NCI-H69 (cell line): ENCODE results near the gene MYO16.
A peak's percentile ranks its signal among the peaks of the same experiment; 100 is the strongest.
"Not testable (repeated sequence)": the region's sequence is repeated elsewhere in the genome, so short reads cannot be mapped to it uniquely, and the experiment has no call there.

Source experiments
- DNase-seq: peaks from one replicate; lab custom pipeline; 2025; lab: John Stamatoyannopoulos, UW

The MYO16 gene

DNA sequence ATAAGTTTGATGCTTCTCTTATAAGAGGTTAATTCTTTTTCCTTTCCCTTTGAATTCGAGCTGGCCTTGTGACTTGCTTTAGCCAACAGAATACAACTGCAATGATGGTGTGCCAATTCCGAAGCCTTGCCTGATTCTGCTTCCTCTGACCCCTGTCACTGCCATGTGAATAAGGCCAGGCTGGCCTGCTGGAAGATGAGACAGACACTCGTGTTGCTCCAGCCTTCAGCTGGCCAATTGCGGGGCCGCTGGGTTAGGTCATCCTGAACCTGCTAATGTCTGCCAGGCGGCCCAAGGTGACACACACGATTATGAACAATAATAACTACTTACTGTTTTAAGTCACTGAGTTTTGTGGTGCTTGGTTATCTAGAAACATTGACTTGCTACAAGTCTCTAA lies 352.0 kb downstream of the MYO16 start:
- no peak for DNase-seq

GRCh38 chr13:108983273-108983672 lies 353.9 kb downstream of the MYO16 start:
- DNase-seq = no peak

GRCh38 chr13:108984251-108984920 lies 355.0 kb downstream of the MYO16 start:
- no peak for DNase-seq

DNA sequence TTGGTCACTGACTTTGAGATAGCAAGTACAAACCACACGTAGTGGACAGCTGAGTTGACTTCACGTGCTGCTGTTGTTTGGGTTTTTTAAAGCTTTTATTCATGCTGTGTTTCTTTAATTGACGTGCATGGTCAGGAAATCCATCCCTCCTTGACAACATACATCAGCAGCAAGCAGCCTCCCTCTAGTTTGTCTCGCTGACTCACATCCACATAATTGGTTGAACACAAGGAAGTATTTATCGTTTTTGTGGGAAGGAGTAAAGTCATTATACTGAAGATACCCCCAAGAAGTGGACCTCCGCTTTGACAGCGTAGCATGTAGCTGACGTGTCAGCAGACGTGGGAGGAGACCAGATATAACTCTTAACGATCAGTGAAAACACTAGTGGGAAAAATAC lies 355.8 kb downstream of the MYO16 start:
- no peak for DNase-seq

GRCh38 chr13:108987517-108987916 lies 358.1 kb downstream of the MYO16 start:
- DNase-seq = peak; percentile 13

DNA sequence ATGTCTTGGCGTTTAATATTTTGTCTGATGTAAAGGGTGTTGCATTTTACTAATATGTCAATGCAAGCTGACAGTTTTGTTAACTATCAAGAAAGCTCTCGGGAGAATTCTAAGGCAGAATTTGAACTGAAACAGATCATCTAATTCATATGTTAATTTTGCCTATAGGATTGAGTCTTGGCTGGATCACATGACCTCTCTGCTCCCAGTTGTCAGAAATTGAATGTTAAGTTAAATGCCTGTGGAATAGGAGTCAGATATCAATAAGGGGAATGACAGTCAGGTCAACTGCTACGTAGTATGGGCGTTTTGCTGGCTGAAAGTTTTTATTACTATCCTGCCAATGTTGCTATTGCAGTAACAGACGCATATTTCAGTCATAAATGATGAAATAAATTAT lies 358.5 kb downstream of the MYO16 start:
- no peak for DNase-seq

- not testable (repeated sequence) for DNase-seq
Observed at GRCh38 chr13:108991416-108991815, 362.0 kb downstream of the MYO16 start.

DNA sequence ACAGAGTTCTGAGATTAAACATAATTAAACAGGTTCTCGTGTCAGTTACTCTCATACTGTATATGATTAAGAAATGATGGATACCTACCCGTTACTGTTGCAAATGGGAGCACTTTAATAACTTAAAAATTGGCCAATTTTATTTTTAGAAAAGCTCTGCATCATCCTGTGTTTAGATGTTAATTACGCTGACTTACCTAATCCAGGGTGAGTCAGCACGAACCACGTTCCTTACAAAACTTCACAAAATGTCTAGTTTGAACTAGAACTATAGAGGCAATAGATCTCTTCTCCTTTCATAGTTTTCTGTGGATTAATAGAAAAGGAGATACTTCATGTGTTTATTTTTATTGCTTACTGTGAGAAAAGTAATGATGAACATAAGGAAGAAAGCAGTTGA lies 363.9 kb downstream of the MYO16 start:
- no peak for DNase-seq

DNA sequence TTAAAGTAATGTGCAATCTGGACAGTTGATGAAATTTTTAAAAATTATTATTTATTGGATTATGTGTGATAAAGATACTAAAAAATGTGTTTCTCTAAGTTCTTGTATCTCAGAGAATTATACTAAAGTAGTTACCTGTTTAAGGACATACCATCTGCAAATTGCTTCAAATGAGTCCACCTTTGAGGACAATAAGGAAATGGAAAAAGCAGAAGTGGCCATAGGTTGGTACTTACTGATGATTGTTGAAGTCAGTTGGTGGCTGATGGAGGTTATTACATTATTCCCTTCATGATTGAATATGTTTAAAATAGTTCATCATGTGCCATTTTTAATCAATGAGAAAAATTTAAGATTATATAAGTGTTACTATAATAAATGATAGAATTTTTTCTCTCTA lies 367.0 kb downstream of the MYO16 start:
- no peak for DNase-seq

GRCh38 chr13:109000207-109000606 lies 370.8 kb downstream of the MYO16 start:
- no peak for DNase-seq

DNA sequence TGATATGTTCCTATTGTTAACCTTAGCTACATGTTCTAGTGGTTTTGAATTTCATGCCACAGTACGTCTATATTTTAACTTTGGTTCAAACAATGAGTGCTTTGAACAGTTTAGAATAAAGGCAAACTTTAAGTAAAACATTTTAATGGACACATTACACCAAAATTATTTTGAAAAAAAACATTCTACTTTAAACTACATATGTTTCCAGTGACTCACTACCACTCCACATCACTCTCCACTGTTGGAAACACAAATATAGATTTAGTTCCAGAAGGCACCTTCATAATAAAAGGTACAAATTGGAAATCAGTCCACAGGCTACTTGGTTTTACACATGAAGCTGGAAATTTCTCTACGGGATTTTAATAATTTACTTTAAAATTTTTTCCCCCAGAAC lies 373.5 kb downstream of the MYO16 start:
- no peak for DNase-seq

GRCh38 chr13:109007946-109008345 lies 378.5 kb downstream of the MYO16 start:
- no peak for DNase-seq

DNA sequence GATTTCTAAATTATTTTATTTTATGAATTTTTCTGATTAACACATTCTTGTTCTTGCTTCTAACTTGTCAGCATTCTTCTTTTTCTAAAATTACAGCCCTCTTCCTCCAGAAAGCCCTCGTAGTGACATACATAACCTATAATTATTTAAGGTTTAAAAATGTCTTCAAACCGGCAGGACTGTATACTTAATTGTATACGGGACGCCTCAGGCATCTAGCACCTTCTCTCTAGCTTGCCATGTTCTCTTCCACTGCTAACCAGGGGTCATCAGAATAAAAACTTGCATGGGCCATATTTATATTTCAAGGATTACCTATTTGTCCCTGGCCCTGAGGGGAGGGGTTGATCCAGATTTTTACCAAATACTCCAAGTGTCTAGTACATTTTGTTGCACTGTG lies 380.3 kb downstream of the MYO16 start:
- DNase-seq = no peak

- no peak for DNase-seq
Observed at GRCh38 chr13:109010912-109011311, 381.5 kb downstream of the MYO16 start.

DNA sequence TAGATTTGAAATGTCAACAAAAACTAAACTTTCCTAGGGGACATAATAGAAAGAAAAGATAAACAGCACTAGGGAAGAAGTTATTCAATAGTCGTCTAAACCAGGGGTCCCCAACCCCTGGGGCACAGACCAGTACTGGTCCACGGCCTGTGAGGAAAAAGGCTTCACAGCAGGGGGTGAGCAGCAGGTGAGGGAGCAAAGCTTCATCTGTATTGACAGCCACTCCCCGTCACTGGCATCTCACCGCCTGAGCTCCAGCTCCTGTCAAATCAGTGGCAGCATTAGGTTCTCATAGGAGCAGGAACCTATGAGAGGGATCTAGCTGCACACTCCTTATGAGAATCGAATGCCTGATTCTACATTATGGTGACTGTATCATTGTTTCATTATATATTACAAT lies 382.7 kb downstream of the MYO16 start:
- DNase-seq = no peak

DNA sequence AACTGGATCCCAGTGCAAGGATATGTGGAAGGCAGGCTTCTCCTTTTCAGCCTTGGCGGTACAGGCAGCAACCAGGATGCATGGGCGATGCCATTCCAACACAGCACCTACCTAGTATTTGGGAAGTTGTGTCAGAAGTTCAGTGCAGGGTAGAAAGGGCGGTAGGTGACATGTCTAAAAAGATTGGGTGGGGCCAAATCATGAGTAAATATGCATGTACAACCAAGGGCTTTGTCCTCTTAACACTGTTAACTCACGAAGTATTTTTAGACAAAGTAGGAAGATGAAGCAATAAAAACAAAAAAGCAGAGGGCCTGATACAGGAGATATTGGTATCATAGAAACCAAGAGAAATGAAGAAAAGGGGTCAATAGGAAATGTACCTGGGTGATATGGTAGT lies 392.1 kb downstream of the MYO16 start:
- DNase-seq = no peak

GRCh38 chr13:109024611-109025010 lies 395.2 kb downstream of the MYO16 start:
- DNase-seq = no peak

DNA sequence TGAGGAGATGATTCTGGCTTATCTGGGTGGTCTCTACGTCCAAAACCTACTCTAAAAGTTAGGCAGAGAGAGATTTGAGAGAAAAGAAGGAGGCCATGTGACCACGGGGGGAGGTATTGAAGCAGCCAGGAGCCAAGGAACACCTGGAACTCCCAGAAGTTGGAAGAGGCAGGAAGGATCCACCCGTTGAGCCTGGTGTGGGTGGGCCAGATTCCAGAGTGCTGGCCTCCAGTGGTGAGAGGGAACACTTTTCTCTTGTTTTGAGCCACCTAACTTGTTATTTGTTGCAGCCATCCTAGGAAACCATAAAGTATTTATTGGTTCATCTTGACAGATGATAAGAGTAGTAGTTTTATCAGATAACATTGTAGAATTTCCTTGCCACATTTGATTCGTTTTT lies 396.9 kb downstream of the MYO16 start:
- no peak for DNase-seq

DNA sequence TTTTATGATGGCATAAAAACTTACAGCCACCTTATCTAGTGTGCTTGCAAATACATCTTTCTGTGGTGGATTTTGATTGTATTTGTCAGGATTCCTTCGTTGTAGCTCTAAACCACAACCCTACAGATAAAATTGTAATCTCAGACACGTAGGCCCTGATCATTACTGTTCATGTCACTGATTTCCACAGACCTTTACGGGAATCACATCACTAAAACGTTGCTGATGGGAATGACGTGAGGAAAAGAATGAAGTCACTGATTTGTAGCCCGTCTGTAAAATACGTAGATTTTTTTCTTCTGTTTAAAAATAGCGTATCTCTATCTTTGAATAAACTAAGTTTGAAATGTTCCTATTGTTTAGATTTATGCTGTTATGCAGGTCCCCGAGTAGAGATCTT lies 399.2 kb downstream of the MYO16 start:
- no peak for DNase-seq

DNA sequence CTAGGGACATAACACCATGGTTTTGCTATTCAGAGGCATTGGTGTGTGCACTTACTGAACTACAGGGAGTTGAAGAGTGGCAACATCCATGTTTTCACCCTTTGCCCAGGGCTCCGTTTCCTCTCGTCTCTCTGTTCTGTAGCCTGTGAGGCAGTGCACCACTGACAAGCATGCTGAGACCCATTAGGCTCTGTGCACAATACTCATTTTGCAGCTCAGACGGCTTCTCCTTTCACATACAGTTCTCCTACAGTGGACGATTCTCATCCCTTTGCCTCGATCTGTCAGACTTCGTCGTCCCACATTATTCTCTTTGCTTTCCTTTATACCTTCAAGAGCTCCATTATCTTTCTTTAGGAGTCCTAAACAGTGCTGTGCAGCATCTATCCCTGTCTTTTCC lies 403.7 kb downstream of the MYO16 start:
- no peak for DNase-seq

- no peak for DNase-seq
Observed at GRCh38 chr13:109036078-109036780, 406.8 kb downstream of the MYO16 start.

DNA sequence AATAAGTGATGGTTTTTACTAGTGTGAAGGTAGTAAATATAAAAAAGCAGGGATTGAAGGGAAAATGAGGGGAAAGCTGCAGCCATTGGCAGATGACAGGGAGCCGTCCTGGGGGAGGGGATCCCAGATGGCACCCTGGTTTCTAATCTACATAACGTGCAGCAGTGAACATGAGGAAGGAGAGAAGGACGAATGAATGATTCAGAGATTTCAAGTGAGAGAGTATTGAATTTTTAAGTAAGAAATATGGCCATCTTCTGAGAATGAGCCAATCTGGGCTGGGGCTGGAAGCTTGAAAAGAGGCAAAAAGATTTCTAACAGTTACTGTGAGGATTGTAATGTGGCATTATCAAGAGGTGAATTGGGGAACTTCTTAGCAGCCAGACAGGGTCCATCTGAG lies 414.2 kb downstream of the MYO16 start:
- no peak for DNase-seq

DNA sequence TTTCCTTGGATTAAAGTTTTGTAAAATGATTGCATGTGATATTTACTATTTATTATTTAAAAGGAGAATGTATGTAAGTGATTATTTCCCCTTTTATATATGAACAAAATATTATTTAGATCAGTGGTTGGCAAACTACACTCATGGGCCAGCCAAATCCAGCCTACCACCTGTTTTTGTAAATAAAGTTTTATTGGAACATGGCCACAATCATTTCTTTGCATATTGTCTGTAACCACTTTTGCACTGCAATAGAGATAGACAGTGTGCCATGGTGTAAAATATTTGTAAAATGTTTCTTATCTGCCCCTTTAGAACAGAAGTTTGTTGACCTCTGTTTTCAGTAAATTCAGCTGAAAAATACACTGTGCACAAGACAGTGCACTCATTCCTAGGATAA lies 426.4 kb downstream of the MYO16 start:
- no peak for DNase-seq

DNA sequence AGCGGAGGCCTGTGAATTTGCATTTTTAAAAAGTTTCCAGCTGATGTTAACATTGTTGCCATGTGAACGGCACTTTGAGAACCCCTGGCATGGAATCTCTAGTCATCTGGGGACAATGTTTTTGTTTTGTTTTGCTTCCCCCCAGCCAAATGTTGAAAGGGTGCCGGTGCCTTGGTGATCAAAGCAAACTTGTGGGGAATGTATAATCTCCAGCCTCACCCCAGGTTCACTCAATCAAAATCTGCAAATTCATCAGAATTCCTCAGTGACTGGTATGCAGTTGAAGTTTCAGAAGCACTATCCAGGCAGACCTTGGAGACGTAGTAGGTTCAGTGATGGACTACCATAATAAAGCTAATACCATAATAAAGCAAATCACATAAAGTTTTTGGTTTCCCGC lies 428.7 kb downstream of the MYO16 start:
- no peak for DNase-seq
